Activated CD4-positive, alpha-beta T cell treated with anti-CD3 and anti-CD28 coated beads for 1 hour (primary cell): ENCODE measurements around the gene ZBTB12.
A peak's percentile ranks its signal among the peaks of the same experiment; 100 is the strongest.
"Not testable (repeated sequence)": the region's sequence is repeated elsewhere in the genome, so short reads cannot be mapped to it uniquely, and the experiment has no call there.

Experiments
- DNase-seq: peaks from one replicate; pipeline ENCODE4 v3.0.0-alpha.2; 2020

Gene ZBTB12, protein sequence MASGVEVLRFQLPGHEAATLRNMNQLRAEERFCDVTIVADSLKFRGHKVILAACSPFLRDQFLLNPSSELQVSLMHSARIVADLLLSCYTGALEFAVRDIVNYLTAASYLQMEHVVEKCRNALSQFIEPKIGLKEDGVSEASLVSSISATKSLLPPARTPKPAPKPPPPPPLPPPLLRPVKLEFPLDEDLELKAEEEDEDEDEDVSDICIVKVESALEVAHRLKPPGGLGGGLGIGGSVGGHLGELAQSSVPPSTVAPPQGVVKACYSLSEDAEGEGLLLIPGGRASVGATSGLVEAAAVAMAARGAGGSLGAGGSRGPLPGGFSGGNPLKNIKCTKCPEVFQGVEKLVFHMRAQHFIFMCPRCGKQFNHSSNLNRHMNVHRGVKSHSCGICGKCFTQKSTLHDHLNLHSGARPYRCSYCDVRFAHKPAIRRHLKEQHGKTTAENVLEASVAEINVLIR

DNA sequence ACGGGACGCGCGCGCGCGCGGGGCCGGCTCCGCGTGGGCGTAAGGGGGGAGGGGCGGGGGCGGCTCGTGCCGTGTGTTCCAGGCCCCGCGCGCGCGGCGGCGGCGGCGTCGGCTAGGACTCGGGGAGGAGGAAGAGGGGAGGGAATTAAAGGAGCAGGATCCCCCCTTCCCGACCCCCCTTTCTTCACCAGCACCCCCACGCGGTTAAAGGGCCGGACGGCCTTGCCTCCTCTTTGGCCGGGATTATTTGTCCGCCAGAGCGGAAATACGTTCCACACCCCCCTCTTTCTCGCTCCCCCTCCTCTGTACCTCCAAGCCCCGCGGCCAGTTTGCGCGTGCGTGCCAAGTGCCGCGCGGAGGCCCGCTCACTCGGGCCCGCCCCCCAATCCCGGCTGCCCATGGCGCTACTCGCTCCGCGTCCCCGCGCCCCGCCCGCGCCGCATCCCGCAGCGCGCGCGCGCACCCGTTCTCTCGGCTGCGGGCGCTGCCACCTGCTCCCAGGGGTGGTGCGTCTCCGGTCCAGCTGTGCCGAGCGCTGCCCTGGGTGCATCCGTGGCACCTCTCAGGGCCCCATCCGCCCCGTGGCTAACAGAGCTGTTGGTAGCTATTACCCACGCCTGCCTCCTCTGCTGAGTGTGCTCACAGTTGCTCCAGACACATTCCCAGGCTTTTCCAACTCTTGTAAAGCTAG lies at the start of gene ZBTB12:
Gene ZBTB12, minus strand, starts transcription at position 134 of the 691 bp plus-strand sequence. CDS start 781 bp downstream, outside the sequence.
- DNase-seq = peak; percentile 76

DNA sequence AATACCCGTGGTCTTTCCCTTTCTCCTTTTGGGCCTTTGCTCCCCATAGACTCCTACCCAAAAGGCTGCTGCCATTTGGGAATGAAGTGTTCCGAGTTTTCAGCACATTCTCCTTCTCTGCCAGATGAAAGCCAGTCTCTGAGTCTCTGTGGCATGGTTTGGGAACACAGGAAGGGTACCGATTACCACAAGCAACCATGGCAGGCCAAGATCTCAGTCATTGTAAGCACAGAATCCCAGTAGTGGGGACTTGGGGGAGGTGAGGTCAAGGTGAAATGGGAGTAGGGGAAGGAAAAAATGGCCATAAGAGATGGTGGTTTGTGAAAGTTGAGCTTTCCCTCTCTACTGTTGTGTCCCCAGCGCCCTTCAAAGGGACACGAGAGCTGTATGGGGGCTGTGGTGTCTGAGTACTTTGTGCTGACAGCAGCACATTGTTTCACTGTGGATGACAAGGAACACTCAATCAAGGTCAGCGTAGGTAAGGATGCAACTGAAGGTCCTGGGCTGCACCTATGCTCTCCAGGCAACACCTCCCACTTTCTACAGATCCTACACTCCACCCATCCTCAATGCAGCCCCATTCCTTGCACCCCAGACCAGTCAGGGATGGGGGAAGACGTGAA lies 48.2 kb upstream of the ZBTB12 start:
- DNase-seq = no peak

DNA sequence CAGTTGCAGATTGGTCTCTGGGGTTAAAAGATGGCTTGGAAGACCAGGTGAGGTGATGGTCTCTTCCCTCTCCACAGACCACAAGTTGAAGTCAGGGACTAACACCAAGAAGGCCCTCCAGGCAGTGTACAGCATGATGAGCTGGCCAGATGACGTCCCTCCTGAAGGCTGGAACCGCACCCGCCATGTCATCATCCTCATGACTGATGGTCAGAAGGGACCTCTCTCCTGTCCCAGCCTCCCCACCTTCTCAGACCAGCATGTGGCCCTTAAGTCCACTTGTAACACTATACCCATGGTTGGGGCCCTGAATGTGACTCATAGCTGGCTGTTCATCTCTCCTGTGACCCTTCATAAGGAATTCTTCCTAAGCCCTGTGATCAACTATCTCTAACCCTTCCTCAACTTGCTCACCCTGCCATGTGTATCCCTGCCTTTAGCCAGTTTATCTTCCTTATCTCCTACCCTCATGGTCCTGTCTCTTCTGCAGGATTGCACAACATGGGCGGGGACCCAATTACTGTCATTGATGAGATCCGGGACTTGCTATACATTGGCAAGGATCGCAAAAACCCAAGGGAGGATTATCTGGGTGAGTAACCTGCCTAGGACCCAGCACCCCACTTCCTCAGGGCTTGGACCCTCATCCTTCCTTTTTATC lies 47.0 kb upstream of the ZBTB12 start:
- no peak for DNase-seq

DNA sequence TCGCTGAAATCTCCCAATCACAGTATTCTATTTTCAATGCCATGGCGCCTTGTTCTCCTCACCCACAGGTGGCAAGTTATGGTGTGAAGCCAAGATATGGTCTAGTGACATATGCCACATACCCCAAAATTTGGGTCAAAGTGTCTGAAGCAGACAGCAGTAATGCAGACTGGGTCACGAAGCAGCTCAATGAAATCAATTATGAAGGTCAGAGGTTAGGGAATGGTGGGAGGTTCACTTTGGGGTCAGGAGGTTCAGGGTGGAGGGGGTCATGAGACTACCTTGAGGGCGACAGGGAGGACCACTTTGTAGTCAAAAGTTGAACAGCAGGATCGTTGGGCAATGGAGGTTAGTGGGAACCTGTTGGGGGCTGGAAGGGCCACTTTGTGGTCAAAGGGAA lies 46.4 kb upstream of the ZBTB12 start:
- no peak for DNase-seq

DNA sequence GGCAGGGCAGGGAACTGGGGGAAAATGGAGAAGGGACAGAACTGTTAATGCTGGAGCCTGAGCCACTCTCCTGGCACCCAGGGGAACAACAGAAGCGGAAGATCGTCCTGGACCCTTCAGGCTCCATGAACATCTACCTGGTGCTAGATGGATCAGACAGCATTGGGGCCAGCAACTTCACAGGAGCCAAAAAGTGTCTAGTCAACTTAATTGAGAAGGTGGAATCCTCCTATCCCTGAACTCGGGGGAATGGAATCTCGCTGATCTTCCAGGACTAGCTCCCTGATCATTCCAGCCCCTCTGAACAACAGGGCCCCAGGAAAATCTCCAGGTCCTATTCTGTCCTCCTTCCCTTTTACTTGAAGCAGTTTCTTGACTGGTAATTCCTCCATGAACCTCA lies 46.0 kb upstream of the ZBTB12 start:
- no peak for DNase-seq

DNA sequence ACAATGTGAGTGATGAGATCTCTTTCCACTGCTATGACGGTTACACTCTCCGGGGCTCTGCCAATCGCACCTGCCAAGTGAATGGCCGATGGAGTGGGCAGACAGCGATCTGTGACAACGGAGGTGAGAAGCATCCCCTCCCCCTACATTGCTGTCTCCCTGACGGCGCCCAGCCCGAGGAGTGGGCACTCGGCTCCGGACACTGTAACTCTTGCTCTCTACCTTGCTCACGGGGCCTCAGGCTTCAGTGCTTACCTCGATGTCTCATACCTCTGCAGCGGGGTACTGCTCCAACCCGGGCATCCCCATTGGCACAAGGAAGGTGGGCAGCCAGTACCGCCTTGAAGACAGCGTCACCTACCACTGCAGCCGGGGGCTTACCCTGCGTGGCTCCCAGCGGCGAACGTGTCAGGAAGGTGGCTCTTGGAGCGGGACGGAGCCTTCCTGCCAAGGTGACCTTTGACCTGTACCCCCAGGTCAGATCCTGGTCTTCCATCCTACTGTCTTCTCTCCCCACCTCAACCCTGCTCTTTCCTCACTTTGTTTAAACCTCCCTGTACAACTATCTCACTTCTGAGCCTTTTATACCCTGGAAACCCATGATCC lies 45.3 kb upstream of the ZBTB12 start:
- no peak for DNase-seq

DNA sequence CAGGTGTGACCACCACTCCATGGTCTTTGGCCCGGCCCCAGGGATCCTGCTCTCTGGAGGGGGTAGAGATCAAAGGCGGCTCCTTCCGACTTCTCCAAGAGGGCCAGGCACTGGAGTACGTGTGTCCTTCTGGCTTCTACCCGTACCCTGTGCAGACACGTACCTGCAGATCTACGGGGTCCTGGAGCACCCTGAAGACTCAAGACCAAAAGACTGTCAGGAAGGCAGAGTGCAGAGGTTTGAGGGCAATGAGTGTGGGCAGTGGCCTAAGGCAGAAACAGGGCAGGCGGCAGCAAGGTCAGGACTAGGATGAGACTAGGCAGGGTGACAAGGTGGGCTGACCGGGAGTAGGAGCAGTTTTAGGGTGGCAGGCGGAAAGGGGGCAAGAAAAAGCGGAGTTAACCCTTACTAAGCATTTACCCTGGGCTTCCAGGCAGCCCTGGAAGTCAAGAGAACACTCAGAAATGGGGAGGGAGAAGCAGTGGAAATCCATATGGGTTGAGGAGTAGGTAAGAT lies 44.5 kb upstream of the ZBTB12 start:
- DNase-seq = no peak

DNA sequence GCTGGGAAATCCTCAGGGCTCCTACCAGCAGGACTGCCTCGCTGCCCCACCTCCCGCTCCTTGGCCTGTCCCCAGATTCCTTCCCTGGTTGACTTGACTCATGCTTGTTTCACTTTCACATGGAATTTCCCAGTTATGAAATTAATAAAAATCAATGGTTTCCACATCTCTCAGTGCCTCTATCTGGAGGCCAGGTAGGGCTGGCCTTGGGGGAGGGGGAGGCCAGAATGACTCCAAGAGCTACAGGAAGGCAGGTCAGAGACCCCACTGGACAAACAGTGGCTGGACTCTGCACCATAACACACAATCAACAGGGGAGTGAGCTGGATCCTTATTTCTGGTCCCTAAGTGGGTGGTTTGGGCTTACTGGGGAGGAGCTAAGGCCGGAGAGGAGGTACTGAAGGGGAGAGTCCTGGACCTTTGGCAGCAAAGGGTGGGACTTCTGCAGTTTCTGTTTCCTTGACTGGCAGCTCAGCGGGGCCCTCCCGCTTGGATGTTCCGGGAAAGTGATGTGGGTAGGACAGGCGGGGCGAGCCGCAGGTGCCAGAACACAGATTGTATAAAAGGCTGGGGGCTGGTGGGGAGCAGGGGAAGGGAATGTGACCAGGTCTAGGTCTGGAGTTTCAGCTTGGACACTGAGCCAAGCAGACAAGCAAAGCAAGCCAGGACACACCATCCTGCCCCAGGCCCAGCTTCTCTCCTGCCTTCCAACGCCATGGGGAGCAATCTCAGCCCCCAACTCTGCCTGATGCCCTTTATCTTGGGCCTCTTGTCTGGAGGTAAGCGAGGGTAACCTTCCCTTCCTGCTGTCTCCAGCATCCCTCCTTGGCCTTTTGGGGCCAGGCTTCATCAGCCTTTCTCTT lies 43.9 kb upstream of the ZBTB12 start, which contains the start of gene CFB:
Gene CFB, plus strand, starts transcription at position 589 of the 863 bp plus-strand sequence. Its CDS starts 127 bp downstream, at position 716.
- no peak for DNase-seq

DNA sequence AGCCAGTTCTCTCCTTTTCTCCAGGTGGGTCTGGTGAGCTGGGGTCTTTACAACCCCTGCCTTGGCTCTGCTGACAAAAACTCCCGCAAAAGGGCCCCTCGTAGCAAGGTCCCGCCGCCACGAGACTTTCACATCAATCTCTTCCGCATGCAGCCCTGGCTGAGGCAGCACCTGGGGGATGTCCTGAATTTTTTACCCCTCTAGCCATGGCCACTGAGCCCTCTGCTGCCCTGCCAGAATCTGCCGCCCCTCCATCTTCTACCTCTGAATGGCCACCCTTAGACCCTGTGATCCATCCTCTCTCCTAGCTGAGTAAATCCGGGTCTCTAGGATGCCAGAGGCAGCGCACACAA lies 43.2 kb upstream of the ZBTB12 start:
- DNase-seq = no peak

DNA sequence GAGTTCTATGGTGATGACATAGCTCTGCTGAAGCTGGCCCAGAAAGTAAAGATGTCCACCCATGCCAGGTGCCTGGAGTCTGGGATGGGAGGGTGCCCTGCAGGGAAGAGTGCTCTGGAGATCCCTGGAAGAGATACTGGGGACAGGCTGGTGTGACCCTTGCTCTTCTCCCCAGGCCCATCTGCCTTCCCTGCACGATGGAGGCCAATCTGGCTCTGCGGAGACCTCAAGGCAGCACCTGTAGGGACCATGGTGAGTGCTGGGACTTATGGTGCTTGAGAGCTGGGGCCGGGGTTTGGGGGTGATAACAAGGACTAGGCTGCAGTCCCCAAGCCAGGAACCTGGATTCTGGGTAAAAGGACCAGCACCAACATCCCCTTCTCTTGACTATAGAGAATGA lies 41.9 kb upstream of the ZBTB12 start:
- no peak for DNase-seq

DNA sequence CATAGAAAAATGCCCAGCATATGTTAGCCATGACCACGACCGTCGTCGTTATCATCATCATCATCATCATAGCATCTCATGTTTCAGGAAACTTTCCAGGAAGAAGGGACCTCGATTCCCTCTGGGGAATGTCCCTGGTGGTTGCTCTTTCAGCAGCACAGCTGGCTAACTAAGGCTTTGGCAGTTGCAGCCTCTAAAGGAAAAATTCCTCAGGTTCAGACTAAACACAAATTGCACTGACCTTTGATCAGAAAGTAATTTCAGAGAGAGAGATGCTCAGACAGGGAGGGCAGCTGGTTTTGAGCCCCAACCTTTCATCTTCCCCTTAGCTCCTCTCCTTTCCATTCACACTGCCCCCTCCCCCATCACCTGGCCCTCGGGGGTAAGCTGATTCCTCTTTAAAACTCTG lies 38.4 kb upstream of the ZBTB12 start:
- DNase-seq = no peak

DNA sequence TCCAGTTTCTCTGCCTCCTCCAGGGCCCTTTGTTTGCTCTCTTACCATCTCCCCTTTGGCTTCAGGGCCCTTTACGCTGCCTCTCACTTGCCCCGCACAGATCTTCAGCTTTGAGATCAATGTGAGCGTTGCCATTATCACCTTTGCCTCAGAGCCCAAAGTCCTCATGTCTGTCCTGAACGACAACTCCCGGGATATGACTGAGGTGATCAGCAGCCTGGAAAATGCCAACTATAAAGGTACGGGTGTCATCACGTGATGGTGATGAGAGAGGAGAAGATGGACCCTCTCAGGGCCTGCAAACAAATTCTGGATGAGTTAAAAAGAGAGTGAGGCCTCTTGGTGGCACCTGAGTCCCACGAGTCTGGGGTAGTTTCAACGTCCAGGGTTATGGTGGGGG lies 33.9 kb upstream of the ZBTB12 start:
- no peak for DNase-seq

DNA sequence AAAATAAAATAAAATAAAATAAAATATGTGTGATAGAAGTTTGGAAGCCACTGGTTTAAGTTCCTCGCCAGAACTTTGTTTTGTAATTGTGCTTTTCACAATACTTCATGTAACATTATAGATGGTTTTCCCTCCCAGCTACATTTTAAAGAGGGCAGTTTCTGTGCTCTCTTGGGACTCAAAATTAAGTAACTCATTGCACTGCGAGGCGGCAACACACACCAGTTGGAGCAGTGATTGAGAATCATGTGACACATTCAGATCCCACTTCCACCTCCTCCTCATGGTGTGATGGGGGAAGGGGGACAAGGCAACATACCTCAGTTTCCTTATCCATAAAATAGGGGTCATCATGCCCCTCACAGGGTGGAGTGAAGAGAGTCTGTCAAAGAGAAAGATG lies 33.1 kb upstream of the ZBTB12 start:
- DNase-seq = no peak

DNA sequence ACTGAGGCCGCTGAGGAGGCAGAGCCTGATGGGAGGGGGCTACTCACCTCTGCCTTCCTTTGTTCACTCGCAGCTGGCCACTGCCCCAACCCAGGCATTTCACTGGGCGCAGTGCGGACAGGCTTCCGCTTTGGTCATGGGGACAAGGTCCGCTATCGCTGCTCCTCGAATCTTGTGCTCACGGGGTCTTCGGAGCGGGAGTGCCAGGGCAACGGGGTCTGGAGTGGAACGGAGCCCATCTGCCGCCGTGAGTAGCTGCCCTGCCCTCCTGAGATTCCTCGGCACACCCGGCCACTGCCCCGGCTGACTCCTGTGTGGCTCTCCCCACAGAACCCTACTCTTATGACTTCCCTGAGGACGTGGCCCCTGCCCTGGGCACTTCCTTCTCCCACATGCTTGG lies 31.7 kb upstream of the ZBTB12 start:
- no peak for DNase-seq

DNA sequence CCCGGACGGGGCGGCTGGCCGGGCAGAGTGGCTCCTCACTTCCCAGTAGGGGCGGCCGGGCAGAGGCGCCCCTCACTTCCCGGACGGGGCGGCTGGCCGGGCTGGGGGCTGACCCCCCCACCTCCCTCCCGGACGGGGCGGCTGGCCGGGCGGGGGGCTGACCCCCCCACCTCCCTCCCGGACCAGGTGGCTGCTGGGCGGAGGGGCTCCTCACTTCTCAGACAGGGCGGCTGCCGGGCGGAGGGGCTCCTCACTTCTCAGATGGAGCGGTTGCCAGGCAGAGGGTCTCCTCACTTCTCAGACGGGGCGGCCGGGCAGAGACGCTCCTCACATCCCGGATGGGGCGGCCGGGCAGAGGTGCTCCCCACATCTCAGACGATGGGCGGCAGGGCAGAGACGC lies 30.3 kb upstream of the ZBTB12 start:
- DNase-seq = not testable (repeated sequence)

DNA sequence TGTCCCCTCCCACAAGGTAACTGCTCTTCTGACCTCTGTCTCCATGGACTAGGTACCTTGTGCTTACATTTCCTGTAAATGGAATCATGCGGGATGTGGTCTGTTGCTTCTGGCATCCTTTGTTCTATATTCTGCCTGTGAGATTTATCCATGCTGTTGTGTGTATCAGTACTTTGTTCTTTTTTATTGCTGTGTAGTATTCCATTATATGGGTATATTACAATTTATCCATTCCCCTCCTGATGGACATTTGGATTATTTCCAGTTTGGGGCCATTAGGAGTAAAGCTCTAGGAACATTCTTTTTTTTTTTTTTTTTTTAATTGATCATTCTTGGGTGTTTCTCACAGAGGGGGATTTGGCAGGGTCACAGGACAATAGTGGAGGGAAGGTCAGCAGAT lies 29.1 kb upstream of the ZBTB12 start:
- DNase-seq = no peak

DNA sequence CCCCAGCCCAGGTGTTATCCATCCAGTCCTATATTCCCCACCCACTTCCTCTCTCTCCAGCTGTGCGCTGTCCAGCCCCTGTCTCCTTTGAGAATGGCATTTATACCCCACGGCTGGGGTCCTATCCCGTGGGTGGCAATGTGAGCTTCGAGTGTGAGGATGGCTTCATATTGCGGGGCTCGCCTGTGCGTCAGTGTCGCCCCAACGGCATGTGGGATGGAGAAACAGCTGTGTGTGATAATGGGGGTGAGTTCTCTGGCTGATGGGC lies 26.7 kb upstream of the ZBTB12 start:
- DNase-seq = no peak

DNA sequence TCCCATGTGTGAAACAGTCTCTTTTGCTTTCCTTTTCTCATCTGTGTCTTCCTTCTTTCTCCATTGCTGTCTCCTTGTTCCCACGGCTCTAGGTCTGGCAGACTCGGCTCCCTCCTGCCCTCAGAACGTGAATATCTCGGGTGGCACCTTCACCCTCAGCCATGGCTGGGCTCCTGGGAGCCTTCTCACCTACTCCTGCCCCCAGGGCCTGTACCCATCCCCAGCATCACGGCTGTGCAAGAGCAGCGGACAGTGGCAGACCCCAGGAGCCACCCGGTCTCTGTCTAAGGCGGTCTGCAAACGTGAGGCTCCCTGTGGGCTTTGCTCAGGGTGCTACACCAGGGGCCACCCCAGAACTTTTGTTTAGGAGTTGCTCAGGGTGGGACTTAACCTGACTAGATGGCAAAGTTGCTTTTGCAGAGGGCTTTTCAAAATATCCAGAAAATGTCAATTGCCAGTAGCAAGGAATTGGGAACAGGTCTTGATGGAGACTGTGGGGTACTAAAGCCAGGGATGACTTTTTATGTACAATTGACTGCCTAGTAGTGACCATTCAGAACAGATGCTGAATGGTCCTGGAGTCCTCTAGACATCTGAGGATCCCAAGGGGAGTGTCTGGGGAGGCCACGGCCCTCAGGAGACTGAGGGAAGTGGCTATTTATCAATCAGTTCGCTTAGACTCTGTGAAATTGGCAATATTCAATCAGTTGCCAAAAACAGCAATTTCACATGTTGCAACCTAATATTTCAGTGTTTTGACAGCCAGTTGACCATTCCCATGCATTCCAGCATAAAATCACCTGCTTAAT lies 26.2 kb upstream of the ZBTB12 start:
- DNase-seq = no peak

DNA sequence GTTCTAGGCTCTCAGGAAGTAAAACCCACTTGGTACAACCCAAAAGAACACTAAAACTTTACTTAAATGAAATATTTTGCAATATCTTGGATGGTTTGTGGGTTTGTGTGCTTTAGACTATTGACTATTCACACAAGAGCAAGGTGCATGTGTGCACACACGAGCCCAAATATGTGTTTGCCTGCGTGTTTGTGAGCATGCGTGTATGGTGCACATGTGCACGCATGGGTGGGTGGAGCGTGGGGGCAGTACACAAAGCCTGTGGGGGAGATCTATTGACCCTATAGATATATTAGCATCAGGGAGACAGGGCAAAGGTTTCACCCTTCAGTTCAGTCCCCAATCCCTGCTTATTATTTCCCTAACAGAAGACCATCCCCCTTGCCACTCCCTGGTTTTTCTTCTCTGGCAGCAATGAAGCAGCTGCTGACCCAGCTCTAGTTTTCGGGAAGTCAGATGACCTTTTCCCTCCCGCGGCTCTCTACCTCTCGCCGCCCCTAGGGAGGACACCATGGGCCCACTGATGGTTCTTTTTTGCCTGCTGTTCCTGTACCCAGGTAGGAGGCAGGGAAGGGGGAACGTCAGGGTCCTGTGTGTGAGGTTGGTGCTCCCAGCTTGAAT lies 25.5 kb upstream of the ZBTB12 start, which contains the start of gene C2:
Gene C2, plus strand, starts transcription at position 476 of the 621 bp plus-strand sequence. Its CDS starts 36 bp downstream, at position 512.
- no peak for DNase-seq

DNA sequence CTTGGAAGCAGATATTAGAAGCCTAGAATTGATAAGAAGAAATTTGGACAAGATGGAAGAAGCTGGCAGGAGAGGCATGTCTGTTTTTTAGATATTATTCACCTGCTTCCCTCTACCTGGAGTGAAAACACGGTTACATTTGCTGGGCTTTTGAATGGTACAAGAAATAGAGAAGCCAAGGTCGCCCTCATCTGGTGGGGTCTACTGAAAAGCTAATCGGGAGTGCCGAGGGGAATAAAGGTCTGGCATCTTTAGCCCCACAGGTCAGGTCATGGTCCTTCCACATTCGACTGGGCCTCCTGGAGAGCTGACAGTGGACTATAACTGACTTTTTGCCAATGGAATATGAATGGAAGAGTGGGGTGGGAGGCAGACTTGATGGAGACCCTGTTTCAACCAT lies 21.1 kb upstream of the ZBTB12 start:
- no peak for DNase-seq
